T47D (cell line): ENCODE results near the gene DDX17.
A peak's percentile ranks its signal among the peaks of the same experiment; 100 is the strongest.

Experiments used
- DNase-seq, 2 experiments: peaks; one replicate each; pipeline versions ENCODE4 v3.0.0 to v3.0.0-alpha.2; 2011 to 2012; ENCODE audit warnings: low read depth in 1 of 2, low spot score in 1 of 2
- JUND ChIP-seq: IDR thresholded peaks from 2 replicates; pipeline ENCODE4 v1.6.1; 2012; ENCODE audit warnings: low read depth
- in situ Hi-C: cut with HindIII; loops from 2 replicates; pipeline ENCODE4 v1.10.0; 2016; ENCODE audit warnings: low sequenced_read_pairs, low pct_unique_long_range_greater_than_20kb

Gene DDX17

DNA sequence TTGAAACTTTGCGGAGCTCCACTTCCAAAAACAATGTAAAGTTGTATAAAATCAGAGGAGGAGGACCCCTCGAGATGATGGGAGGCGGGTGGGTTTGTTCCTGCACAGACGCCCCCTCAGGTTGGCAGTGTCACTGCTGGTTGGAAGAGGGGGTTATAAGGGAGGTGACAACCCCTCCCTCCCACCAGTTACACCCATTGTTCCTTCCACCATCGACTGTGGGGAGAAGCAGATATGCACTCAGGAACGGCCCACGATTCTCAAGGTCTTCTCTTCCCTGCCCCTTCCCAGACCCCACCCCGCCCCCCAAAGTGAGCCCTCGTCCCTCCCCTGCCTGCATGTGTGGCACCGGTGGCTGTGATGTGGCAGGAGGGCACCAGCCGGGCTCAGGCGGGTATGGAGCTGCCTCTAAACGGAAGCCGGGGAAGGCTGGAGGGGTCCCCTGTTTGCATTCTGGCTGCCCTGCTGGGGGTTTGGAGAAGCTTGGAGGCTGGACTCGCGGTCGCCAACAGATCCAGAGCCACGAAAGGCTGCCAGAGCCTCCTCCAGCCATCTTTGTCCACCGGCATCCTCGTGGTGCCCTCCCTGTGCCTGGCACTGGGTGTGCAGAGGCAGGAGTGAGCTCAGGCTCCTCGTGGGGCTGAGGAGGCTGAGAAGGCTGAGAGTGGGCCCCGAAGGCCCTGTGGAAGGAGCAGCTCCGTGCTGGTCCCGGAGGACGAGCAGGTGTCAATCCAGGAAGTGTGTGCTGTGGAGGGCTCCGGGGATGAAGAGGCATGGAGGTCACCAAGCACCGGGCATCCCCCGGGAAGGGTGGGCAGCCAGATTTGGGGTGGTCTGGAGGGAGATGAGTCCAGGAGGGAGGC, 37.4 kb downstream of the DDX17 start:
- DNase-seq = no peak
- no peak for TF ChIP-seq JUND
- in situ Hi-C loops = no loop called here

DNA sequence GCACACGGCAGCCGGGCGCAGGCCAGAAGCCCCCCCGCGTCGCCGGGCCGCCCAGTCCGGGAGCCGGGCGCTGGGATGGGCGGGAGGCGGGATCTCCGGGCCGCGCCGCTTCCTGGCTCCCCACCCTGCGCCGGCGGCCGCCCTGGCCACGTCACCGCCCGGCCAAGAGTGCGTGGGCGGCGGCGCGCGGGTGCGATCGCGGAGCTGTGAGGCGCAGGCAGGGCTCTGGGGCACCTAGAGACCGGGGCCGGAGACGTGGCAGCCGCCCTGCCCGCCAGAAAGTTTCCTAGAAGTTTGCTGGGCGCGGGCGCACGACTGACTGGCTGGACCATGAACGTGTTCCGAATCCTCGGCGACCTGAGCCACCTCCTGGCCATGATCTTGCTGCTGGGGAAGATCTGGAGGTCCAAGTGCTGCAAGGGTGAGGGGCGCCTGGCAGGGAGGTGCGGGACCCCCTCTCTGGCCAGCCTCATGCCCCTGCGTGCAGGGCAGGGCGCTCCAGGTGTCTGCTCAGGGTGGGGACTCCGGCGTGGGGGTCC, 38.1 kb downstream of the DDX17 start, which contains the start of gene KDELR3:
Gene KDELR3, plus strand, starts transcription at position 193 of the 539 bp plus-strand sequence. Its CDS starts 138 bp downstream, at position 331.
- no peak for TF ChIP-seq JUND
- DNase-seq = peak; percentile 61 to 63
- in situ Hi-C loops = no loop called here

DNA sequence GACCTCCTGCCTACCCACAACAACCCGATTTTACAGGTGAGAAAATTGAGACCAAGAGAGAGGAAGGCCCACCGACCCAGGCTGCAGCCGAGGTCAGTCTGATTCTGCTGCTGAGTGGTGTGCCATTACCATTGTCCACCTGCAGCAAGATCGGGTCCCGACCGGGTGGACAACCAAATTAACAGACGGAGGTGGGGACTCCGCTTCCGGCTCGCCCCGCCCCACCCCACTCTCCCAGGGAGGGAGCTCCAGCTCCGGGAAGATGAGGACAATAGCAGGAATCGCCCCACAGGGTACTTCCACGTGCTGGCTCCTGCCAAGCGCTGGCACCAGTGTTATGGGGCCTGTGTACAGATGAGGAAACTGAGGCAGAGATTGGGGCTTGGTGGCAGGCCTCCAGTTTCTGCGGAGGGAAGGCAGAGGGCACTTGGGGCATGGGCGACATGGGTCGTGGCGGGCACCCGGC, 38.6 kb downstream of the DDX17 start:
- no peak for TF ChIP-seq JUND
- no peak for DNase-seq
- in situ Hi-C loops = no loop called here

DNA sequence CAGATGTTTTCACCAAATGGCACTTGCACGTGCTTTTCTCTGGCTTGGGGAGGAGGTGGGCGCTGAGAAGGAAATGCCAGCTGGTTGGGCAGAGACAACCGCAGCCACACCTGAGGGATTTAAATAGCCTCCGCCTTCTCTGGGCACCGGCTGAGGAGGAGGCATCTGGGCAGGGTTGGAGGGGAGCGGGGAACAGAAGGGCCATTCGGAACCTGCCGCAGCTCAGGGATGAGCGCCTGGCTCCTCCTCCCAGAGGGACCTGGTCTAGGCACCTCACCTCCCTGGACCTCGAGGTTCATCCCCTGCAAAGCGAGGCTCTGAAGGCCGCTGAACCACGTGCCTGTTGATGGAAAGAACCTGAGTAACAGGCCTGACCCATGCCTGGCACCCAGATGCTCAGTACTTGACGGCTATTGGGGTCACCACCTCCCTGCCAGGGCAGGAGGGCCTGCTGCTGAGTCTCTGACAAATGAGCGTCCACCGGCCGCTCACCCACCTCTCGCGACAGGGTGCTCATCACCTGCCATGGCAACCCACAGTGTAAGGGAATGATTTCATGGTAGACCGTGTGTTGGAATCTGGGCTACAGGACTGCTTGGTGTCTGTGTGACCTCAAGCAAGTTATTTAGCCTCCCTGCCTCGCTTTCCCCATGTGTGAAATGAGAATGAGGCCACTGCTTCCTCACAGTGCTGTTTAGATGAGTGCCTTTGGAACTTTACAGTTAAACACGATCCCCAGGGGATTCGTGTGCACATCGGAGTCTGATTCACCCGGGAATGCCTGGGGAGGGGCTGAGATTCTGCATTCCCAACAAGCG, 40.2 kb downstream of the DDX17 start:
- in situ Hi-C loops = no loop called here
- no peak for DNase-seq

DNA sequence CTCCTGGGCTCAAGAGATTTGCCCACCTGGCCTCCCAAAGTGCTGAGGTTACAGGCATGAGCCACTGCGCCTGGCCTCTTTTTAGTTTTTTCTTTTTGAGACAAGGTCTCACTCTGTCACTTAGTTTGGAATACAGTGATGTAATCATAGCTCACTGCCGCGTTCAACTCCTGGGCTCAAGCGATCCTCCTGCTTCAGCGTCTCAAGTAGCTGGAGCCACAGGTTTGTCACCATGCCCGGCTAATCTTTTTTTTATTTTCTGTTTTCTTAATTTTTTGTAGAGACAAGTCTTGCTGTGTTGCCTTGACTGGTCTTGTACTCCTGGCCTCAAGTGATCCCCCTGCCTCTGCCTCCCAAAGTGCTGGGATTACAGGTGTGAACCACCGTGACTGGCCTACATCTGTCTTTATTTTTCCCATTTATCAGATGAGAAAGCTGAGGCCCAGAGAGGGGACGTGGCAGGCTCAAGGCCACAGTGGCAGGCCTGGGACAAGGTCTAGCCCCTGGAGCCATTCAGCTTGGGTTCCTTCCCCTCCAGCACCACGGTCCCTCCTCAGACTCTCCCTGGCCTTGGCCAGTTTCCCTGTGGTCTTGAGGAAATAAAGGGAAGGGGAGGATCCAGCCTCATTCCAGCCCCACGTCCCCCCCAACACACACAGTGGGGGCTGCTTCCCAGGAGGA, 41.0 kb downstream of the DDX17 start:
- no peak for DNase-seq
- no peak for TF ChIP-seq JUND
- in situ Hi-C loops = no loop called here

More for the DNA sequence above, 40.2 kb downstream of the DDX17 start:
- TF ChIP-seq JUND = no peak

DNA sequence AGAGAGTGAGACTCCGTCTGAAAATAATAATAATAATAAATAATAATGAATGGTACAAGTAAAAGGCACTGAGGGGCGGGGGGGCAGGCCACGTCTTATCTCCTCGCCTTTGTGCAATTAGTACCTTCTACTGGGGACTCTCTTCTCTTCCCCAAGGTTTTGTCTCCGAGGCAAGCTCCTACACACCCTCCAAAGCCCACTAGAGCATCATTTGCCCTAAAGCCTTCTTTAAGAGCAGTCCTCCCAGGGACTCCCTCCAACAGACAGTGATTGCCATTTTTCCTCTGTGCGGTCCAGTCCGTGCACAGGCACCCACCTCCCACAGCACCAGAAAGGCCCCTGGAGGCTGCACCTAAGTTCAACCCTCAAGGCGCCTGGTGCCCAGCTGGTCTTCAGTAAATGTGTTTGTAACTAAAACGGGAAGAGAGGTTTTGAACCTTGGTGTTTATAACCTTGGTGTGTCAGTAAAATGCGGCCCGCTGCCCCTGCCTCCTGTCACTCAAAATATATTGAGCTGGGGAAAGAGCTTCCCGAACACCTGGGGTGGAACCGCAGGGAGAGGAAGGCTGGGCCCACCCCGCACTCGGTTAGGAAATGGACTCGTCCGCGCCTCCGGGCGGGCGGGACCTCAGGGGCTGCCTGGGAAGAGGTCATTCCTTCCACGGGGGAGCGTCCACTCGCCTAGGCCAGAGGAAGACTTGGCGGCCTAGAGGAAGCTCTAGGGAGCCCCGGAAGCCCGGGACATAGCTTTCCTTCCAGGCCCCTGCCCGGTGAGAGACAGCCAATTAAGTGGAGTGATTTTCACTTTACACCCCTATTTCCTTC, 42.9 kb downstream of the DDX17 start:
- no peak for TF ChIP-seq JUND
- in situ Hi-C loops = no loop called here
- DNase-seq = no peak

DNA sequence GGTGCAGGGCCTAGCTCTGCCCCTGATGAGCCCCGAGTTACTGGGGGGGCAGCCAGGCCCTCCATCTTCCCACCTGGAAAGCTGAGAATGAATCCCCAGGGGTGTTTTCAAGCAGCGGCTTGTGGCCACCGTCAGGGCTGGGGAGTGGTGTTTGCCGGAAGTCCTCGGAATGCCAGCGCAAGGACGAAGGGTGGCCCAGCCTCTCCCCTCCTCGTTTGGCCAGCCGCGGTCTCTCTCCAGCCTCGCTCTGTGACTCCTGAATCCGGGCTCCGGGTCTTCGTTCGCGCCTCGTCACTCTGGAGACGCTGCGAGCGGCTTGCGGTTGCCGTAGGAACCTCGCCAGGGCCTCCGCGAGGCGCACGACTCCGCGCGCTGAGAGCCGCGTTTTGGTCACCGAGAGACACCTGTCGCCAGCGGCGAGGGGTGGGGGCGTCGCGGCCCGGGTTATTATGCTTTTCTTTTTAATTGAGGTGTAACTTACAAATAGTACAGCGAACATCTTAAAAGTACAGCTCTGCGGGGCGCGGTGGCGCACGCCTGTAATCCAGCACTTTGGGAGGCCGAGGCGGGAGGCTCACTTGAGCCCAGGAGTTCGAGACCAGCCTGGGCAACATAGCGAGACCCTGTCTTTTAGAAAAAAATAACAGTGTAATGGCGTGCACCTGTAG, 44.6 kb downstream of the DDX17 start:
- in situ Hi-C loops = no loop called here
- no peak for TF ChIP-seq JUND

DNA sequence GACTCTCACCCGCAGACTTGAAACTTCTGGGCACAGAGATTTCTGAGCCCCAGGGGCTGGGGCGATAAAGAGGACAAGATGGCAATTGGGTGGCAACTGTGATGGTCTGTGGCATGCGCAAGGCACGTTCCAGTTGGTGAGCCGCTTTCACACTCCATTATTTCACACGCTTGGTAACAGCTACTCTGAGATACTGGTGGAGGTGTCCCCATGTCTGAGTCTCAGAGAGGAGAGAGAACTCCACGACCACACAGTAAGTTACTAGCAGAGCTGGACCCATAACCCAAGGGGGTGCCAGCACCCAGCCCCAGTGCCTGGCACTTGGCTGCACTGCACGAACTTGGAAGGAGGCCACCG, 45.1 kb downstream of the DDX17 start:
- in situ Hi-C loops = no loop called here
- no peak for DNase-seq

More for the DNA sequence above, 44.6 kb downstream of the DDX17 start:
- DNase-seq = peak; percentile 64 to 89

DNA sequence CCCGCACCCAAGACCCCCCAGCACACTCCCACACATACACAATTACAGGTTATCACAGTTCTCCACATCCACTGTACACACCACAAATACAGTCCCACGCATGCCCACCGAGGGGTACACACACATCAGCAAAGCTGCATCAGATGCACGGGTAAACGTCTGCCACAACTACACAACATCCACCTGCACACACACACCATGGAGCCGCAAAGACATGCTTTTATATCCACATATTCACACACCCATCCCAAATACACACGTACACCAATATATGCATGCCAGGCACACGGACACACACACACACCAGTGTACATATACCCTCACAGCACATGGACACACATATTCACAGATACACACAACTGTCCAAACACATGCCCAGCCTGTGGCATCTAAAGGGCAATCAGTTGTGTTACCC, 45.7 kb downstream of the DDX17 start:
- TF ChIP-seq JUND = no peak
- DNase-seq = no peak
- in situ Hi-C loops = no loop called here

More for the DNA sequence above, 45.1 kb downstream of the DDX17 start:
- TF ChIP-seq JUND = no peak

DNA sequence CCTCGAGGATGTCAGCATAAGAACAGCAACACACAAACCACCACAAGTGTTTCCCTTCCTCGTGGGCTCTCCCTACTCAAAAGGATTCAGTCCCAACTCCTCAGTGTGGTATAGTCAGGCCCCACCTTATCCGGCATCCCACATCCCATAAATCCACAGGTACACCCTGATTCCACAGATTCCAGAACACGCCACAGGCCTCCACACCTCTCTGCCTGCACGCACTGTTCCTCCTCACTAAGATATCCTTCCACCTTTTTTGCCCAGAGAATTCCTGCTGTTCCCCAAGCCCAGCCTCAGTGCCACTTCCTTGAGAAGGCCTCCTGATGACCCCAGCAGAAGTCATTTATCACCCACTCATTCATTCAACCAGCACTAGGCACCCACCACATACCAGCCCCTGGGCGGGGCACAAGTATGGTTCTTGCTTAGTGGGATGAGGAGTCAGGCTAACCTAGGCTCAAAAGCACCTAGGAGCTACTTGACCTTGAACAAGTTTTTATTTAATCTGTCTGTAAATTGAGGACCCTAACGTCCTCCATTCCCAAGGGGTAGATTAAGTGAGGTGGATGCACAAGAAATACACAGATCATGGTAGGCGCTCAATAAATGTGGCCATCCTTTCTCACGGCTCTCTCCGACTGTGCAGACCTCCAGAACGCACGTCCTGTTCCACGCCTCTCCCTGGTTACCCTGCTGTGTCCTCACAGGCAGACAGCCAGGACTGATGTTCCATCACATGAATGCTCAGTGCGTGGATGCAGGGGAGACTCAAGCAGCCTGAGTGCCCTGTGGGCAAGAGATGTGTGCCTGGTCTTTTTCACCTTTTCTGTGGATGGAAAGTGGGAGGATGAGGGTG, 49.0 kb downstream of the DDX17 start:
- in situ Hi-C loops = no loop called here
- TF ChIP-seq JUND = no peak

More for the DNA sequence above, 49.0 kb downstream of the DDX17 start:
- DNase-seq = no peak
